ENCODE results near the gene UCHL5. TPM values are rescaled to one million over a fixed set of nuclear protein-coding genes. Genes with fewer than 3 reads are reported as not detected.

The UCHL5 gene
- total RNA-seq, 3 donors from 2014 or later, result 87.3 to 108 (median 87.8) TPM

GRCh38 chr1:193079187-193079586 lies 20.0 kb upstream of the UCHL5 start:
- peaks cover 37% of the 10 kb centered on the region for H3K36me3 Mint-ChIP-seq (ENCODE audit: insufficient read depth)
- no peaks in the 10 kb centered on the region for H3K27me3 Mint-ChIP-seq (ENCODE audit: low read depth)
- H3K4me3 Mint-ChIP-seq, result no peak overlapping the region
- no peaks in the 10 kb centered on the region for H3K9me3 Mint-ChIP-seq
- DNase-seq (no peak), ATAC-seq (no peak)
- H3K4me1 Mint-ChIP-seq (ENCODE audit: low read depth), result peaks cover 7% of the 10 kb centered on the region

GRCh38 chr1:193077991-193078390 lies 18.8 kb upstream of the UCHL5 start:
- DNase-seq, result no peak
- Mint-ChIP-seq H3K36me3 (ENCODE audit: insufficient read depth) (peaks cover 35% of the 10 kb centered on the region), H3K27me3 (ENCODE audit: low read depth) (no peaks in the 10 kb centered on the region), H3K9me3 (no peaks in the 10 kb centered on the region), H3K4me1 (ENCODE audit: low read depth) (peaks cover 9% of the 10 kb centered on the region), H3K4me3 (no peak overlapping the region)
- no peak for ATAC-seq

GRCh38 chr1:193070942-193071341 lies 11.8 kb upstream of the UCHL5 start:
- peak; percentile 62 to 73 for ATAC-seq
- Mint-ChIP-seq H3K27me3 (ENCODE audit: low read depth) (no peaks in the 10 kb centered on the region), H3K9me3 (no peaks in the 10 kb centered on the region), H3K4me1 (ENCODE audit: low read depth) (peaks cover 54% of the 10 kb centered on the region), H3K4me3 (no peak overlapping the region), H3K36me3 (ENCODE audit: insufficient read depth) (peaks cover 13% of the 10 kb centered on the region)
- no peak for DNase-seq

GRCh38 chr1:193070386-193070753 lies 11.2 kb upstream of the UCHL5 start:
- H3K4me1 Mint-ChIP-seq (ENCODE audit: low read depth), result peaks cover 56% of the 10 kb centered on the region
- H3K4me3 Mint-ChIP-seq, result peak overlapping the region; percentile 13
- ATAC-seq (no peak), DNase-seq (no peak)
- H3K36me3 Mint-ChIP-seq (ENCODE audit: insufficient read depth), result peaks cover 13% of the 10 kb centered on the region
- H3K9me3 Mint-ChIP-seq, result no peaks in the 10 kb centered on the region
- no peaks in the 10 kb centered on the region for H3K27me3 Mint-ChIP-seq (ENCODE audit: low read depth)

GRCh38 chr1:193069748-193070385 lies 10.7 kb upstream of the UCHL5 start:
- Mint-ChIP-seq H3K4me1 (ENCODE audit: low read depth) (peaks cover 61% of the 10 kb centered on the region), H3K27me3 (ENCODE audit: low read depth) (no peaks in the 10 kb centered on the region), H3K9me3 (no peaks in the 10 kb centered on the region), H3K4me3 (no peak overlapping the region), H3K36me3 (ENCODE audit: insufficient read depth) (peaks cover 13% of the 10 kb centered on the region)
- no peak for ATAC-seq
- DNase-seq, result no peak

- no peaks in the 10 kb centered on the region for H3K27me3 Mint-ChIP-seq (ENCODE audit: low read depth)
- H3K9me3 Mint-ChIP-seq, result no peaks in the 10 kb centered on the region
Measured at GRCh38 chr1:193068013-193068412, 8.9 kb upstream of the UCHL5 start.

GRCh38 chr1:193066606-193067005 lies 7.4 kb upstream of the UCHL5 start:
- no peaks in the 10 kb centered on the region for H3K9me3 Mint-ChIP-seq
- ATAC-seq, result no peak
- H3K4me3 Mint-ChIP-seq, result no peak overlapping the region
- H3K27me3 Mint-ChIP-seq (ENCODE audit: low read depth), result no peaks in the 10 kb centered on the region
- no peak for DNase-seq
- H3K36me3 Mint-ChIP-seq (ENCODE audit: insufficient read depth), result peaks cover 15% of the 10 kb centered on the region
- peaks cover 77% of the 10 kb centered on the region for H3K4me1 Mint-ChIP-seq (ENCODE audit: low read depth)

More at GRCh38 chr1:193068013-193068412, 8.9 kb upstream of the UCHL5 start:
- Mint-ChIP-seq H3K4me3 (no peak overlapping the region), H3K4me1 (ENCODE audit: low read depth) (peaks cover 70% of the 10 kb centered on the region), H3K36me3 (ENCODE audit: insufficient read depth) (peaks cover 16% of the 10 kb centered on the region)
- DNase-seq, result no peak
- ATAC-seq, result no peak

GRCh38 chr1:193065954-193066353 lies 6.8 kb upstream of the UCHL5 start:
- Mint-ChIP-seq H3K9me3 (no peaks in the 10 kb centered on the region), H3K36me3 (ENCODE audit: insufficient read depth) (peaks cover 15% of the 10 kb centered on the region), H3K4me1 (ENCODE audit: low read depth) (peaks cover 79% of the 10 kb centered on the region), H3K4me3 (no peak overlapping the region), H3K27me3 (ENCODE audit: low read depth) (no peaks in the 10 kb centered on the region)
- DNase-seq, result no peak
- no peak for ATAC-seq

- peaks cover 8% of the 10 kb centered on the region for H3K36me3 Mint-ChIP-seq (ENCODE audit: insufficient read depth)
- no peak overlapping the region for H3K4me3 Mint-ChIP-seq
- no peak for ATAC-seq
- H3K27me3 Mint-ChIP-seq (ENCODE audit: low read depth), result no peaks in the 10 kb centered on the region
- no peaks in the 10 kb centered on the region for H3K9me3 Mint-ChIP-seq
- peaks cover 70% of the 10 kb centered on the region for H3K4me1 Mint-ChIP-seq (ENCODE audit: low read depth)
- no peak for DNase-seq
Measured at GRCh38 chr1:193062698-193063463, 3.7 kb upstream of the UCHL5 start.

- H3K36me3 Mint-ChIP-seq (ENCODE audit: insufficient read depth), result peaks cover 6% of the 10 kb centered on the region
- peak overlapping the region; percentile 100 for H3K4me3 Mint-ChIP-seq
- H3K4me1 Mint-ChIP-seq (ENCODE audit: low read depth), result peaks cover 68% of the 10 kb centered on the region
- DNase-seq, result no peak
- H3K9me3 Mint-ChIP-seq, result no peaks in the 10 kb centered on the region
- no peaks in the 10 kb centered on the region for H3K27me3 Mint-ChIP-seq (ENCODE audit: low read depth)
- no peak for ATAC-seq
Measured at GRCh38 chr1:193060938-193061337, 1.8 kb upstream of the UCHL5 start.

GRCh38 chr1:193060406-193060805 lies 1.2 kb upstream of the UCHL5 start:
- peak overlapping the region; percentile 100 for H3K4me3 Mint-ChIP-seq
- no peaks in the 10 kb centered on the region for H3K9me3 Mint-ChIP-seq
- peaks cover 64% of the 10 kb centered on the region for H3K4me1 Mint-ChIP-seq (ENCODE audit: low read depth)
- ATAC-seq, result no peak
- no peaks in the 10 kb centered on the region for H3K27me3 Mint-ChIP-seq (ENCODE audit: low read depth)
- peaks cover 6% of the 10 kb centered on the region for H3K36me3 Mint-ChIP-seq (ENCODE audit: insufficient read depth)
- no peak for DNase-seq

- H3K27me3 Mint-ChIP-seq (ENCODE audit: low read depth), result no peaks in the 10 kb centered on the region
- peak overlapping the region; percentile 100 for H3K4me3 Mint-ChIP-seq
- peaks cover 6% of the 10 kb centered on the region for H3K36me3 Mint-ChIP-seq (ENCODE audit: insufficient read depth)
- ATAC-seq (no peak), DNase-seq (no peak)
- H3K4me1 Mint-ChIP-seq (ENCODE audit: low read depth), result peaks cover 61% of the 10 kb centered on the region
- H3K9me3 Mint-ChIP-seq, result no peaks in the 10 kb centered on the region
Measured at GRCh38 chr1:193060115-193060403, 899 bp upstream of the UCHL5 start.

- Mint-ChIP-seq H3K4me1 (ENCODE audit: low read depth) (peaks cover 59% of the 10 kb centered on the region), H3K4me3 (peak overlapping the region; percentile 100), H3K36me3 (ENCODE audit: insufficient read depth) (peaks cover 9% of the 10 kb centered on the region), H3K27me3 (ENCODE audit: low read depth) (no peaks in the 10 kb centered on the region), H3K9me3 (no peaks in the 10 kb centered on the region)
- ATAC-seq (peak; percentile 25 to 53), DNase-seq (peak; percentile 37)
Measured at GRCh38 chr1:193058529-193059281, 455 bp downstream of the UCHL5 start.

- peaks cover 8% of the 10 kb centered on the region for H3K36me3 Mint-ChIP-seq (ENCODE audit: insufficient read depth)
- H3K4me3 Mint-ChIP-seq, result no peak overlapping the region
- H3K27me3 Mint-ChIP-seq (ENCODE audit: low read depth), result no peaks in the 10 kb centered on the region
- DNase-seq (no peak), ATAC-seq (no peak)
- H3K4me1 Mint-ChIP-seq (ENCODE audit: low read depth), result peaks cover 36% of the 10 kb centered on the region
- no peaks in the 10 kb centered on the region for H3K9me3 Mint-ChIP-seq
Measured at GRCh38 chr1:193054169-193054675, 4.9 kb downstream of the UCHL5 start.

All from activated T-cell treated with anti-CD3 and anti-CD28 coated beads, Interleukin-2, amount 50 U/mL, for 4 hours (primary cell).